Stimulated activated CD8-positive, alpha-beta memory T cell treated with anti-CD3 and anti-CD28 coated beads, Interleukin-15, amount 100 ng/mL, for 4 hours (primary cell): Measurements from ENCODE around the gene EXOC4.

Experiments
- DNase-seq, 2 donors: peaks; one replicate each; pipeline ENCODE4 v3.0.0-alpha.2; 2020; ENCODE audit warnings: low read depth in 2 of 2

Gene EXOC4

GRCh38 chr7:133491201-133491691, 238.4 kb downstream of the EXOC4 start:
- DNase-seq: no peak

GRCh38 chr7:133491846-133492652, 239.2 kb downstream of the EXOC4 start:
- DNase-seq: no peak

GRCh38 chr7:133497061-133497460, 244.2 kb downstream of the EXOC4 start:
- DNase-seq: no peak

GRCh38 chr7:133501771-133502170, 248.9 kb downstream of the EXOC4 start:
- DNase-seq: no peak

GRCh38 chr7:133502498-133502897, 249.6 kb downstream of the EXOC4 start:
- DNase-seq: no peak

- no peak for DNase-seq
Measured at GRCh38 chr7:133502972-133503371, 250.1 kb downstream of the EXOC4 start.

GRCh38 chr7:133504825-133505224, 251.9 kb downstream of the EXOC4 start:
- no peak for DNase-seq

- no peak for DNase-seq
Measured at GRCh38 chr7:133509822-133510221, 256.9 kb downstream of the EXOC4 start.

GRCh38 chr7:133510326-133511055, 257.6 kb downstream of the EXOC4 start:
- DNase-seq: no peak

GRCh38 chr7:133511252-133511651, 258.4 kb downstream of the EXOC4 start:
- no peak for DNase-seq

GRCh38 chr7:133511708-133512107, 258.8 kb downstream of the EXOC4 start:
- DNase-seq: no peak

GRCh38 chr7:133512560-133512959, 259.7 kb downstream of the EXOC4 start:
- DNase-seq: no peak

GRCh38 chr7:133513608-133514007, 260.7 kb downstream of the EXOC4 start:
- DNase-seq: no peak

GRCh38 chr7:133514551-133514950, 261.7 kb downstream of the EXOC4 start:
- DNase-seq: no peak

- DNase-seq: no peak
Measured at GRCh38 chr7:133517766-133518165, 264.9 kb downstream of the EXOC4 start.

- DNase-seq: no peak
Measured at GRCh38 chr7:133518718-133519117, 265.8 kb downstream of the EXOC4 start.

- no peak for DNase-seq
Measured at GRCh38 chr7:133520248-133520647, 267.4 kb downstream of the EXOC4 start.

GRCh38 chr7:133522501-133522900, 269.6 kb downstream of the EXOC4 start:
- DNase-seq: no peak

GRCh38 chr7:133528796-133529195, 275.9 kb downstream of the EXOC4 start:
- DNase-seq: no peak

- DNase-seq: no peak
Measured at GRCh38 chr7:133529861-133530260, 277.0 kb downstream of the EXOC4 start.

- DNase-seq: no peak
Measured at GRCh38 chr7:133530682-133531081, 277.8 kb downstream of the EXOC4 start.

GRCh38 chr7:133534816-133535215, 281.9 kb downstream of the EXOC4 start:
- no peak for DNase-seq

GRCh38 chr7:133535308-133535707, 282.4 kb downstream of the EXOC4 start:
- DNase-seq: no peak
